Measurements from ENCODE around the gene PTAFR.

PTAFR gene

GRCh38 chr1:28196330-28196729, 19.8 kb upstream of the PTAFR start:
- Histone ChIP-seq H3K9ac (ENCODE audit: low read length) (no peak overlapping the region), H3K9me3 (ENCODE audit: control insufficient read depth, low read length) (no peaks in the 10 kb centered on the region), H3K4me1 (ENCODE audit: control insufficient read depth, insufficient read depth, low read depth, low read length) (peaks cover 14% of the 10 kb centered on the region), H4K91ac (ENCODE audit: low read length) (no peak overlapping the region), H3K36me3 (ENCODE audit: control insufficient read depth in 1 of 2, insufficient read depth in 2 of 2, low read depth in 1 of 2, low read length in 2 of 2) (peaks cover 26 to 32% of the 10 kb centered on the region in 2 experiments), H2BK15ac (ENCODE audit: low read depth, poor library complexity, severe bottlenecking) (no peak overlapping the region), H2BK12ac (ENCODE audit: low read length in 2 of 2) (no peak overlapping the region), H2AK5ac (ENCODE audit: low read length, severe bottlenecking) (no peak overlapping the region), H3K14ac (ENCODE audit: low read length in 2 of 2) (no peak overlapping the region), H2AFZ (ENCODE audit: low read depth, low read length) (no peak overlapping the region), H3K18ac (ENCODE audit: low read depth in 1 of 2, low read length in 2 of 2) (no peak overlapping the region), H2BK120ac (ENCODE audit: low read depth, low read length) (no peak overlapping the region), H3K27me3 (ENCODE audit: control insufficient read depth in 1 of 2, insufficient read depth in 1 of 2, low read length in 2 of 2) (no peaks in the 10 kb centered on the region), H2BK5ac (ENCODE audit: low read depth, low read length, poor library complexity, severe bottlenecking) (no peak overlapping the region), H3K27ac (ENCODE audit: low read length, poor library complexity, severe bottlenecking) (no peak overlapping the region), H3K79me1 (replicated peaks; ENCODE audit: low read length, poor library complexity, severe bottlenecking) (no peaks in the 10 kb centered on the region), H3K23ac (ENCODE audit: low read length in 2 of 2) (no peak overlapping the region), H3K4me2 (ENCODE audit: low read length, poor library complexity, severe bottlenecking) (no peak overlapping the region), H3K4me3 (ENCODE audit: insufficient read depth in 1 of 2, low read depth in 1 of 2, low read length in 2 of 2) (no peak overlapping the region), H3K4ac (ENCODE audit: low read depth in 1 of 2, low read length in 2 of 2) (no peak overlapping the region), H4K8ac (ENCODE audit: low read length) (no peak overlapping the region)
- no peak for DNase-seq
- WGBS, result 95% methylated on average over 3 of the region's 3 CpGs

DNA sequence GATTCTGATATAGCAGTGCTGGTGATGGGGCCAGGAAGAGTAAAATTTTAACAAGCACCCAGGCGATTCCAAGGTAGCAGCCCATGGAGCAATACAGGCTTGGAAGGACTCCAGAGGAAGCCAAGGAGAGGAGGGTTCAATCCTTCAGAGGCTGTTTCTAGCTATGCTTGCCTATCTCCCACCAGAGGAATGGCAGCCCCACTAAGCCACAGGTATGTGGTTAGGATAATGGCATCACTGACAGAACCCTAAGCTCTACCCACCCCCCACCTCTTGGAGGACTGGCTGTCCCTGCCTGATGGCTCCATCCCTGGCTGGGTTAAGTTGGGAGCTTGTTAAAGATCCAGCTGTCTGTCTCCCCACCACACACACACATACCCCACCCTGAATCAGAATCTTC, 19.3 kb upstream of the PTAFR start:
- Histone ChIP-seq H3K79me1 (replicated peaks; ENCODE audit: low read length, poor library complexity, severe bottlenecking) (no peaks in the 10 kb centered on the region), H2AK5ac (ENCODE audit: low read length, severe bottlenecking) (no peak overlapping the region), H3K9ac (ENCODE audit: low read length) (no peak overlapping the region), H3K27me3 (ENCODE audit: control insufficient read depth in 1 of 2, insufficient read depth in 1 of 2, low read length in 2 of 2) (no peaks in the 10 kb centered on the region), H3K4ac (ENCODE audit: low read depth in 1 of 2, low read length in 2 of 2) (peak overlapping the region in 1 of 2 experiments; percentile 64), H2BK12ac (ENCODE audit: low read length in 2 of 2) (no peak overlapping the region), H2AFZ (ENCODE audit: low read depth, low read length) (no peak overlapping the region), H4K8ac (ENCODE audit: low read length) (no peak overlapping the region), H3K4me2 (ENCODE audit: low read length, poor library complexity, severe bottlenecking) (no peak overlapping the region), H2BK15ac (ENCODE audit: low read depth, poor library complexity, severe bottlenecking) (no peak overlapping the region), H4K91ac (ENCODE audit: low read length) (no peak overlapping the region), H2BK120ac (ENCODE audit: low read depth, low read length) (no peak overlapping the region), H3K4me3 (ENCODE audit: insufficient read depth in 1 of 2, low read depth in 1 of 2, low read length in 2 of 2) (no peak overlapping the region), H3K23ac (ENCODE audit: low read length in 2 of 2) (no peak overlapping the region), H2BK5ac (ENCODE audit: low read depth, low read length, poor library complexity, severe bottlenecking) (no peak overlapping the region), H3K27ac (ENCODE audit: low read length, poor library complexity, severe bottlenecking) (no peak overlapping the region), H3K9me3 (ENCODE audit: control insufficient read depth, low read length) (no peaks in the 10 kb centered on the region), H3K18ac (ENCODE audit: low read depth in 1 of 2, low read length in 2 of 2) (no peak overlapping the region), H3K14ac (ENCODE audit: low read length in 2 of 2) (no peak overlapping the region), H3K4me1 (ENCODE audit: control insufficient read depth, insufficient read depth, low read depth, low read length) (peaks cover 16% of the 10 kb centered on the region), H3K36me3 (ENCODE audit: control insufficient read depth in 1 of 2, insufficient read depth in 2 of 2, low read depth in 1 of 2, low read length in 2 of 2) (peaks cover 24 to 27% of the 10 kb centered on the region in 2 experiments)
- 100% methylated on average over 1 of the region's 1 CpG for WGBS
- no peak for DNase-seq

DNA sequence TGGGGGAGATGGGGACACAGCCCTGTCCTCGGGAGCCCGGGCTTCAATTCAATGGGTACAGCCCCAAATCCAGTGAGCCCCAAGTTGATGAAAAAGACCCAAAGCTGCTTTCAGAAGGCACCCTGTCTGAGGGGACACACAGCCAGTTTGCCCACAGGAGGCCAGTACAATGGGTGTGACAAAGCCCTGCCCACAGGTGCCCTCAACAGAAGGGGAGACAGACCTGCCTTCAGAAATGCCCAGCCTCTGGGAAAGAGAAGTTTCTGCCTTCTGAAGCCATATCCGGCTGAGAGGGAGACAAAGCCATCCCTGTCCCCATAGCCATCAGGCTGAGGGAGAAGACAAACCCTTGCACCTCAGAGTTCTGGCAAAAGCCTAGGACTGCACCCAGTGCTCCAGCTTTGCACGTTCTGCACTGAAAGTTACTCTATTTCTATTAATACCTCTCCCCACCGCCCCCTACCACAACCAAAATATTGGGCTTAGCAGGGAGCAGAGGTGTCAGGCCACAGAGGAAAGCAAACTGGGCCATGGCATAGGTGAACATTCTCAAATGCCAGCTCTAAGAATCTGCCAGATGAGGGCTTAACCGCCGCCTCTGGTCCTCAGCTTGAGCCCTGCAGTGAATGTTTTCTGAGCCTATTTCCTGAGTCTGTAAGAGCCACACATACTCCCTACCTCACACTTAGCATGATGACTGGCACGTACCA, 18.0 kb upstream of the PTAFR start:
- Histone ChIP-seq H2BK12ac (ENCODE audit: low read length in 2 of 2) (no peak overlapping the region), H3K27me3 (ENCODE audit: control insufficient read depth in 1 of 2, insufficient read depth in 1 of 2, low read length in 2 of 2) (no peaks in the 10 kb centered on the region), H3K4me2 (ENCODE audit: low read length, poor library complexity, severe bottlenecking) (no peak overlapping the region), H3K18ac (ENCODE audit: low read depth in 1 of 2, low read length in 2 of 2) (no peak overlapping the region), H3K36me3 (ENCODE audit: control insufficient read depth in 1 of 2, insufficient read depth in 2 of 2, low read depth in 1 of 2, low read length in 2 of 2) (peaks cover 15 to 17% of the 10 kb centered on the region in 2 experiments), H3K4me3 (ENCODE audit: insufficient read depth in 1 of 2, low read depth in 1 of 2, low read length in 2 of 2) (no peak overlapping the region), H2AK5ac (ENCODE audit: low read length, severe bottlenecking) (no peak overlapping the region), H3K4me1 (ENCODE audit: control insufficient read depth, insufficient read depth, low read depth, low read length) (peaks cover 17% of the 10 kb centered on the region), H4K8ac (ENCODE audit: low read length) (no peak overlapping the region), H3K14ac (ENCODE audit: low read length in 2 of 2) (no peak overlapping the region), H2BK15ac (ENCODE audit: low read depth, poor library complexity, severe bottlenecking) (no peak overlapping the region), H3K9ac (ENCODE audit: low read length) (no peak overlapping the region), H3K23ac (ENCODE audit: low read length in 2 of 2) (no peak overlapping the region), H3K27ac (ENCODE audit: low read length, poor library complexity, severe bottlenecking) (no peak overlapping the region), H3K79me1 (replicated peaks; ENCODE audit: low read length, poor library complexity, severe bottlenecking) (no peaks in the 10 kb centered on the region), H4K91ac (ENCODE audit: low read length) (peak overlapping the region; percentile 41), H3K9me3 (ENCODE audit: control insufficient read depth, low read length) (no peaks in the 10 kb centered on the region), H2BK5ac (ENCODE audit: low read depth, low read length, poor library complexity, severe bottlenecking) (no peak overlapping the region), H2AFZ (ENCODE audit: low read depth, low read length) (no peak overlapping the region), H3K4ac (ENCODE audit: low read depth in 1 of 2, low read length in 2 of 2) (no peak overlapping the region), H2BK120ac (ENCODE audit: low read depth, low read length) (no peak overlapping the region)
- 95% methylated on average over 8 of the region's 8 CpGs for WGBS
- no peak for DNase-seq

GRCh38 chr1:28193701-28194161, 17.2 kb upstream of the PTAFR start:
- Histone ChIP-seq H3K36me3 (ENCODE audit: control insufficient read depth in 1 of 2, insufficient read depth in 2 of 2, low read depth in 1 of 2, low read length in 2 of 2) (peaks cover 8 to 10% of the 10 kb centered on the region in 2 experiments), H2BK15ac (ENCODE audit: low read depth, poor library complexity, severe bottlenecking) (no peak overlapping the region), H3K4me2 (ENCODE audit: low read length, poor library complexity, severe bottlenecking) (no peak overlapping the region), H3K4me3 (ENCODE audit: insufficient read depth in 1 of 2, low read depth in 1 of 2, low read length in 2 of 2) (no peak overlapping the region), H3K27me3 (ENCODE audit: control insufficient read depth in 1 of 2, insufficient read depth in 1 of 2, low read length in 2 of 2) (no peaks in the 10 kb centered on the region), H2AFZ (ENCODE audit: low read depth, low read length) (no peak overlapping the region), H2BK120ac (ENCODE audit: low read depth, low read length) (no peak overlapping the region), H3K14ac (ENCODE audit: low read length in 2 of 2) (no peak overlapping the region), H3K79me1 (replicated peaks; ENCODE audit: low read length, poor library complexity, severe bottlenecking) (no peaks in the 10 kb centered on the region), H2AK5ac (ENCODE audit: low read length, severe bottlenecking) (no peak overlapping the region), H2BK12ac (ENCODE audit: low read length in 2 of 2) (no peak overlapping the region), H3K4me1 (ENCODE audit: control insufficient read depth, insufficient read depth, low read depth, low read length) (peaks cover 17% of the 10 kb centered on the region), H4K91ac (ENCODE audit: low read length) (peak overlapping the region; percentile 39), H3K23ac (ENCODE audit: low read length in 2 of 2) (no peak overlapping the region), H3K9me3 (ENCODE audit: control insufficient read depth, low read length) (no peaks in the 10 kb centered on the region), H2BK5ac (ENCODE audit: low read depth, low read length, poor library complexity, severe bottlenecking) (no peak overlapping the region), H3K27ac (ENCODE audit: low read length, poor library complexity, severe bottlenecking) (no peak overlapping the region), H4K8ac (ENCODE audit: low read length) (no peak overlapping the region), H3K4ac (ENCODE audit: low read depth in 1 of 2, low read length in 2 of 2) (no peak overlapping the region), H3K9ac (ENCODE audit: low read length) (no peak overlapping the region), H3K18ac (ENCODE audit: low read depth in 1 of 2, low read length in 2 of 2) (no peak overlapping the region)
- DNase-seq, result no peak
- WGBS, result 90% methylated on average over 5 of the region's 8 CpGs
